Measurements from ENCODE around the gene EID1. TPM values are rescaled to one million over a fixed set of nuclear protein-coding genes. Genes with fewer than 3 reads are reported as not detected.

Gene EID1
- total RNA-seq, 2 donors from 2014 or later = 199 to 226 TPM

DNA sequence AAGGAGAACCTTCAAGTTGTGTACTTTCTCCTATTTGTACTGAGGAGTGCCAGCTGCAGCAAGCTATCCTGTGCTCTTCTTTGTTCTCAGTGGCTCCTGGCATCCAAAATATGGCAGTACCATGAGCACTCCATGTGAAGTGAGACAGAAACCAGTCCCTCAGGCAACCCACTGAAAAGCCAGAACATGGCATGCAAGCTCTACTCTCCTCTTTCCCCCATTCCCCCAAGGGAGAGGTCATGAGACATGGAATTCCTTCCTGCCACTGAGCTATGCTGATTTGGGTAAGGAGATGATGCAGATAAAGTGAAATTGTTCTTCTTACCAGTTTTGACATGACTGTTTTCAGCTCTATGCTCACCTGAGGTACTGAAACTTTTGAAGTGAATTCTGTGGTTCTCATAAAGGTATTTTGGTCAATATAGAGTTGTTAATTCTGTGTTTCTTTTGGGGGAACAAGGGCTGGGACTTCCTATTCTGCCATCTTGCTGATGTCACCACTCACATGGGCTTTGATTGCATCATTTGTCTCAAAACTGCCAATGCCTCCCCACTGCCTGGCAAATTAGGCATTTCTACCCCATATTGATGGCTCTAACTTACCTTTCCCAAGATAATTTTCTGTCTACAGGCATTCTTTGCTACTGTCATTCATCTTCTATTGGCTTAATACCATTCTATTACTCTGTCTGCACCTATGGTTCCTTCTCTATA lies 44.3 kb upstream of the EID1 start:
- no peaks in the 10 kb centered on the region for H3K9me3 ChIP-seq
- TF ChIP-seq POLR2AphosphoS5 (IDR thresholded peaks at IDR 0.05) (no peak), POLR2A (IDR thresholded peaks at IDR 0.05) (no peak)
- TF ChIP-seq, protein P1, sequence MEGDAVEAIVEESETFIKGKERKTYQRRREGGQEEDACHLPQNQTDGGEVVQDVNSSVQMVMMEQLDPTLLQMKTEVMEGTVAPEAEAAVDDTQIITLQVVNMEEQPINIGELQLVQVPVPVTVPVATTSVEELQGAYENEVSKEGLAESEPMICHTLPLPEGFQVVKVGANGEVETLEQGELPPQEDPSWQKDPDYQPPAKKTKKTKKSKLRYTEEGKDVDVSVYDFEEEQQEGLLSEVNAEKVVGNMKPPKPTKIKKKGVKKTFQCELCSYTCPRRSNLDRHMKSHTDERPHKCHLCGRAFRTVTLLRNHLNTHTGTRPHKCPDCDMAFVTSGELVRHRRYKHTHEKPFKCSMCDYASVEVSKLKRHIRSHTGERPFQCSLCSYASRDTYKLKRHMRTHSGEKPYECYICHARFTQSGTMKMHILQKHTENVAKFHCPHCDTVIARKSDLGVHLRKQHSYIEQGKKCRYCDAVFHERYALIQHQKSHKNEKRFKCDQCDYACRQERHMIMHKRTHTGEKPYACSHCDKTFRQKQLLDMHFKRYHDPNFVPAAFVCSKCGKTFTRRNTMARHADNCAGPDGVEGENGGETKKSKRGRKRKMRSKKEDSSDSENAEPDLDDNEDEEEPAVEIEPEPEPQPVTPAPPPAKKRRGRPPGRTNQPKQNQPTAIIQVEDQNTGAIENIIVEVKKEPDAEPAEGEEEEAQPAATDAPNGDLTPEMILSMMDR (IDR thresholded peaks at IDR 0.05) = no peak
- H3K4me3 ChIP-seq = no peak overlapping the region
- H3K27me3 ChIP-seq (replicated peaks; ENCODE audit: insufficient read depth) = no peaks in the 10 kb centered on the region
- no peaks in the 10 kb centered on the region for H3K36me3 ChIP-seq
- DNase-seq (ENCODE audit: low spot score) = no peak
- intact Hi-C loops (cut with DNase I) = no loop called here
- H3K4me1 ChIP-seq (replicated peaks) = no peaks in the 10 kb centered on the region
- no peak overlapping the region for H3K27ac ChIP-seq

DNA sequence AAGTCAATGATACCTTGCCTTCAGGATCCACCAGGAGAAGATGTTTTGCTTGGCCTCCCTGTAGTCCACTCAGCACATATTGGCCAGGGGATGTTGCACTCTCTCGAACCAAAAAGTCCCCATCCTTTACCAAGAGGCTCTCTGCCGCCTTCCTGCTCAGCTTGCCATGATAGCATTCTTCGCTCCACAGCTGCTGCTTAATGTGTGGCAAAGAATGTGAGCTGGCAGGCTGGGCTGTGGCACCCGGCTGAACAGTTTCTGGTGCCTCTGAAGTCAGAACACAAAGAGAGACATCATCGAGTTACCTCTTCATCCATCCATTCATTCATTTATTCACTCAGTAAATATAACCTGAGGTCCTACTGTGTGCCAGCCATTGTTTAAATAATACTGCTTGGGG lies 43.2 kb upstream of the EID1 start:
- TF ChIP-seq POLR2A (IDR thresholded peaks at IDR 0.05) = no peak
- no peak for TF ChIP-seq POLR2AphosphoS5 (IDR thresholded peaks at IDR 0.05)
- TF ChIP-seq, protein P1 (IDR thresholded peaks at IDR 0.05) = no peak

DNA sequence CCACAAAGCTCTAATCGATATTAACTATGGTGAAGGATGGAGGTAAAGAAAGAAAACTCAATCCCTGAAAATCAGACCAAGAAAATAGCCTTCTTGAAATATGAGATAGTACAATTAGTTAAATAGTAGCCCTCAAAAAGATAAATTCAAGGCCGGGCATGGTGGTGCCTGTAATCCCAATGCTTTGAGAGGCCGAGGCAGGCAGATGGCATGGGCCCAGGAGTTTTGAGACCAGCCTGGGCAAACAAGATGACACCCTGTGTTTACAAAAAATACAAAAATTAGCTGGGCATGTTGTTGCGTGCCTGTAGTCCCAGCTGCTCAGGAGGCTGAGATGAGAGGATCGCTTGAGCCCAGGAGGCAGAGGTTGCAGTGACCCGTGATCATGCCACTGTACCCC lies 35.4 kb upstream of the EID1 start:
- Histone ChIP-seq H3K9me3 (no peaks in the 10 kb centered on the region), H3K36me3 (no peaks in the 10 kb centered on the region), H3K27me3 (replicated peaks; ENCODE audit: insufficient read depth) (no peaks in the 10 kb centered on the region), H3K4me1 (replicated peaks) (no peaks in the 10 kb centered on the region), H3K27ac (no peak overlapping the region), H3K4me3 (no peak overlapping the region)
- intact Hi-C loops (cut with DNase I) = no loop called here
- TF ChIP-seq POLR2AphosphoS5 (IDR thresholded peaks at IDR 0.05) = no peak
- TF ChIP-seq, protein P1 (IDR thresholded peaks at IDR 0.05) = no peak
- TF ChIP-seq POLR2A (IDR thresholded peaks at IDR 0.05) = no peak
- DNase-seq (ENCODE audit: low spot score) = no peak
- WGBS = 70% methylated on average over 6 of the region's 6 CpGs

More for the DNA sequence above, 43.2 kb upstream of the EID1 start:
- Histone ChIP-seq H3K9me3 (no peaks in the 10 kb centered on the region), H3K36me3 (no peaks in the 10 kb centered on the region), H3K27ac (no peak overlapping the region), H3K27me3 (replicated peaks; ENCODE audit: insufficient read depth) (no peaks in the 10 kb centered on the region), H3K4me1 (replicated peaks) (no peaks in the 10 kb centered on the region), H3K4me3 (no peak overlapping the region)
- DNase-seq (ENCODE audit: low spot score) = no peak
- 59% methylated on average over 5 of the region's 5 CpGs for WGBS
- intact Hi-C loops (cut with DNase I) = no loop called here

DNA sequence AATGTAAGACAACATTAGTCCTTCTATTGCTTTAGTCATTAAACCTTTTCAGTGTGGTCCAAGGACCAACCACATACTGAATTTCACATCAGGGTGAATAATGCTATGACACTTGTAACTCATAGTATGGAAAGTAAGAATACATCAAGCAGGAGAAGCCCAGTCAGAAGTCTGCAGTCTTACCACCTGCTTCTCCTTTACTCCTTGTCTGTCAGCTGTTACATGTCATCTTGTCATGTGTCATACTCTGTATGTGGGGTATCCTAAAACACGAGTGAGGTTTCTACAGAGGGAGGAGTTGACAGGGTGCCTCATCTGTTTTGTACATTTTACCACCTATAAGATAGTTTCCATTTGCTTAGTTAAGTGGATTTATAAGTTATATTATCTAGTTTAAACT lies 32.8 kb upstream of the EID1 start:
- no peaks in the 10 kb centered on the region for H3K9me3 ChIP-seq
- H3K4me1 ChIP-seq (replicated peaks) = no peaks in the 10 kb centered on the region
- no peak overlapping the region for H3K27ac ChIP-seq
- no peaks in the 10 kb centered on the region for H3K36me3 ChIP-seq
- no peak overlapping the region for H3K4me3 ChIP-seq
- no peaks in the 10 kb centered on the region for H3K27me3 ChIP-seq (replicated peaks; ENCODE audit: insufficient read depth)
- TF ChIP-seq POLR2AphosphoS5 (IDR thresholded peaks at IDR 0.05) = no peak
- TF ChIP-seq, protein P1 (IDR thresholded peaks at IDR 0.05) = no peak
- TF ChIP-seq POLR2A (IDR thresholded peaks at IDR 0.05) = no peak
- 48% methylated on average over 1 of the region's 1 CpG for WGBS
- DNase-seq (ENCODE audit: low spot score) = no peak
- intact Hi-C loops (cut with DNase I) = no loop called here

DNA sequence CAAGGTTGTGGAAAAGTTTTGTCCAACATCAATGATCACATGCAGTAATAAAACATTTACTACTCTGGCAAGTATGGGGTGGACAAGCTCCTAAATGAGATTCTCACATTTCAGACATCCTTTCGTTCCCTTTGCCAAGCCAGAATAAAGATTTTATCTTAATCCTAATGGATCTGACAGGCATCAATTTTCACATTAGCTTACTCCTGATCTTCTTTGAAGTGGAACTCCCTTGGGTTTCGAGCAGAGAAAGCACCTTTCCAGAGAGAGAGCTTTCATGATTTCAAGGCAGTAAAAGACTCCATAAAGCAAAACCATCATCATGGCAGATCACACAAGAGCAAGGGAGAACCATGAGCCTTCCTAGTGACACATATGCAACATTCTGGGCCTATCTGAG lies 27.3 kb upstream of the EID1 start:
- TF ChIP-seq POLR2A (IDR thresholded peaks at IDR 0.05) (no peak), POLR2AphosphoS5 (IDR thresholded peaks at IDR 0.05) (no peak)
- TF ChIP-seq, protein P1 (IDR thresholded peaks at IDR 0.05) = no peak
- no peaks in the 10 kb centered on the region for H3K36me3 ChIP-seq
- no peak overlapping the region for H3K27ac ChIP-seq
- H3K4me1 ChIP-seq (replicated peaks) = no peaks in the 10 kb centered on the region
- no peak for DNase-seq (ENCODE audit: low spot score)
- intact Hi-C loops (cut with DNase I) = no loop called here
- no peaks in the 10 kb centered on the region for H3K27me3 ChIP-seq (replicated peaks; ENCODE audit: insufficient read depth)
- no peak overlapping the region for H3K4me3 ChIP-seq
- WGBS = 31% methylated on average over 2 of the region's 2 CpGs
- no peaks in the 10 kb centered on the region for H3K9me3 ChIP-seq

Measured in prostate gland (tissue), 2 donors.